ENCODE data around the gene AHCTF1. TPM values are rescaled to one million over a fixed set of nuclear protein-coding genes. Genes with fewer than 3 reads are reported as not detected.

Gene AHCTF1
- total RNA-seq, 1 experiment from 2014 or later, result 46.4 TPM

DNA sequence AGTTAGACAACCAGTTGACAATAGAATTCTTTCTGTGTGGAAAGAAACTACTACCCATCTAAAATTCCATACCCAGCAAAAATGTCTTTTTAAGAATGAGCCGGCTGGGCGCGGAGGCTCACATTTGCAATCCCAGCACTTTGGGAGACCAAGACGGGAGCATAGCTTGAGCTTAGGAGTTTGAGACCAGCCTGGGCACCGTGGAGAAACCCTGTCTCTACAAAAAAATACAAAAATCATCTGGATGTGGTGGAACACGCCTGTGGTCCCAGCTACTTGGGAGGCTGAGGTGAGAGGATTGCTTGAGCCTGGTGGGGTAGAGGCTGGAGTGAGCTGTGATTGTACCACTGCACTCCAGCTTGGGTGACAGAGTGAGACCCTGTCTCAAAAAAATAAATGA is 128.4 kb downstream of the AHCTF1 start (continued):
- no peak for TF ChIP-seq MYBL2 (CRISPR knock-in tag; IDR thresholded peaks at IDR 0.05)
- no peak for TF ChIP-seq FOXJ3 (CRISPR knock-in tag; IDR thresholded peaks at IDR 0.05; ENCODE audit: borderline replicate concordance)

DNA sequence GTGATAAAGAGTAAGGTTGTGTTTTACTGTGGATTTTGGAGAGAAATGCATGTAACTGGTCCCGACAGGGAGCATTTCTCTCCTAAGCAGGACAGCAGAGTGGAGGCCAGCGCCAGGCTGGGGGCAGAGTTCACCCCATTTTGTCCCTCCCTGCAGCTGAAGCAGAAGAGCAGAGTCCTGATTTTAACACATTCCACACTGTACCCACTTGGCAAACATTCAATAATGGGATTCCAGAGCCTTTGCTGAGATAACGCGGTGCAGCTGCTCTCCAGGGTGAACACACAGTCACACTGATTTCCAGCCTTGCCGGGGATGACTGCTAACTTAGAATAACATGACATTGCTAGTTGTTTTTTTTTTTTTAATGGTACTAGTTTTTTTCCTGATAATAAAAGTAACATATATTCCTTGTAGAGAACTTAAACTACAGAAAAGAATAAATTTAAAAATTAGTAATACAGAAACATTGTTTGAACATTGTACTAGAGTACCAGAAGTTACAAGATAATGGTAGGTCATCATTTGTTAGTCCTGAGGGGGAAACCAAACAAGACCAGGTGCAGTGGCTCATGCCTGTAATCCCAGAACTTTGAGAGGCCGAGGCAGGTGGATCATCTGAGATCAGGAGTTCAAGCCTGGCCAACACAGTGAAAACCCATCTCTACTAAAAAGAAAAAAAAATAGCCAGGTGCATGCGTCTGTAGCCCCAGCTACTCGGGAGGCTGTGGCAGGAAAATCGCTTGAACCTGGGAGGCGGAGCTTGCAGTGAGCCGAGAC is 130.3 kb downstream of the AHCTF1 start:
- no peaks in the 10 kb centered on the region for H3K9me3 Mint-ChIP-seq

More for the DNA sequence above, 130.3 kb downstream of the AHCTF1 start:
- ATAC-seq, result no peak
- H3K4me3 Mint-ChIP-seq, result no peak overlapping the region
- ChIA-PET POLR2A (no interaction called here), CTCF (no interaction called here)
- H3K27ac Mint-ChIP-seq, result no peak overlapping the region
- peaks cover 7% of the 10 kb centered on the region for H3K4me1 Mint-ChIP-seq
- no peaks in the 10 kb centered on the region; the same call in 1 of the 2 replicates for H3K27me3 Mint-ChIP-seq (ENCODE audit: low read depth)
- TF ChIP-seq FOXP4 (CRISPR knock-in tag; IDR thresholded peaks at IDR 0.05), result no peak
- no peak for TF ChIP-seq ZNF219 (CRISPR knock-in tag; IDR thresholded peaks at IDR 0.05; ENCODE audit: borderline replicate concordance)
- TF ChIP-seq, protein P1, sequence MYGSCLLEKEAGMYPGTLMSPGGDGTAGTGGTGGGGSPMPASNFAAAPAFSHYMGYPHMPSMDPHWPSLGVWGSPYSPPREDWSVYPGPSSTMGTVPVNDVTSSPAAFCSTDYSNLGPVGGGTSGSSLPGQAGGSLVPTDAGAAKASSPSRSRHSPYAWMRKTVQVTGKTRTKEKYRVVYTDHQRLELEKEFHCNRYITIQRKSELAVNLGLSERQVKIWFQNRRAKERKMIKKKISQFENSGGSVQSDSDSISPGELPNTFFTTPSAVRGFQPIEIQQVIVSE (CRISPR knock-in tag; IDR thresholded peaks at IDR 0.05; ENCODE audit: borderline replicate concordance), result no peak
- TF ChIP-seq MAX (CRISPR knock-in tag; IDR thresholded peaks at IDR 0.05), result no peak
- TF ChIP-seq TEAD1 (CRISPR knock-in tag; IDR thresholded peaks at IDR 0.05), result no peak
- TF ChIP-seq, protein P2, sequence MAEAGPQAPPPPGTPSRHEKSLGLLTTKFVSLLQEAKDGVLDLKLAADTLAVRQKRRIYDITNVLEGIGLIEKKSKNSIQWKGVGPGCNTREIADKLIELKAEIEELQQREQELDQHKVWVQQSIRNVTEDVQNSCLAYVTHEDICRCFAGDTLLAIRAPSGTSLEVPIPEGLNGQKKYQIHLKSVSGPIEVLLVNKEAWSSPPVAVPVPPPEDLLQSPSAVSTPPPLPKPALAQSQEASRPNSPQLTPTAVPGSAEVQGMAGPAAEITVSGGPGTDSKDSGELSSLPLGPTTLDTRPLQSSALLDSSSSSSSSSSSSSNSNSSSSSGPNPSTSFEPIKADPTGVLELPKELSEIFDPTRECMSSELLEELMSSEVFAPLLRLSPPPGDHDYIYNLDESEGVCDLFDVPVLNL (CRISPR knock-in tag; IDR thresholded peaks at IDR 0.05; ENCODE audit: borderline replicate concordance, low read depth), result no peak
- no peak for TF ChIP-seq CREM (CRISPR knock-in tag; IDR thresholded peaks at IDR 0.05)
- TF ChIP-seq, protein P3, sequence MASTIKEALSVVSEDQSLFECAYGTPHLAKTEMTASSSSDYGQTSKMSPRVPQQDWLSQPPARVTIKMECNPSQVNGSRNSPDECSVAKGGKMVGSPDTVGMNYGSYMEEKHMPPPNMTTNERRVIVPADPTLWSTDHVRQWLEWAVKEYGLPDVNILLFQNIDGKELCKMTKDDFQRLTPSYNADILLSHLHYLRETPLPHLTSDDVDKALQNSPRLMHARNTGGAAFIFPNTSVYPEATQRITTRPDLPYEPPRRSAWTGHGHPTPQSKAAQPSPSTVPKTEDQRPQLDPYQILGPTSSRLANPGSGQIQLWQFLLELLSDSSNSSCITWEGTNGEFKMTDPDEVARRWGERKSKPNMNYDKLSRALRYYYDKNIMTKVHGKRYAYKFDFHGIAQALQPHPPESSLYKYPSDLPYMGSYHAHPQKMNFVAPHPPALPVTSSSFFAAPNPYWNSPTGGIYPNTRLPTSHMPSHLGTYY (CRISPR knock-in tag; IDR thresholded peaks at IDR 0.05), result no peak
- no peak for TF ChIP-seq TP53 (CRISPR knock-in tag; IDR thresholded peaks at IDR 0.05)
- TF ChIP-seq FOXP1 (CRISPR knock-in tag; IDR thresholded peaks at IDR 0.05; ENCODE audit: borderline replicate concordance), result no peak
- no peak for TF ChIP-seq HMGA2 (CRISPR knock-in tag; IDR thresholded peaks at IDR 0.05)
- TF ChIP-seq, protein P4, sequence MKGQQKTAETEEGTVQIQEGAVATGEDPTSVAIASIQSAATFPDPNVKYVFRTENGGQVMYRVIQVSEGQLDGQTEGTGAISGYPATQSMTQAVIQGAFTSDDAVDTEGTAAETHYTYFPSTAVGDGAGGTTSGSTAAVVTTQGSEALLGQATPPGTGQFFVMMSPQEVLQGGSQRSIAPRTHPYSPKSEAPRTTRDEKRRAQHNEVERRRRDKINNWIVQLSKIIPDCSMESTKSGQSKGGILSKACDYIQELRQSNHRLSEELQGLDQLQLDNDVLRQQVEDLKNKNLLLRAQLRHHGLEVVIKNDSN (CRISPR knock-in tag; IDR thresholded peaks at IDR 0.05), result no peak
- no peak for TF ChIP-seq GABPB1 (CRISPR knock-in tag; IDR thresholded peaks at IDR 0.05)
- TF ChIP-seq, protein P5, sequence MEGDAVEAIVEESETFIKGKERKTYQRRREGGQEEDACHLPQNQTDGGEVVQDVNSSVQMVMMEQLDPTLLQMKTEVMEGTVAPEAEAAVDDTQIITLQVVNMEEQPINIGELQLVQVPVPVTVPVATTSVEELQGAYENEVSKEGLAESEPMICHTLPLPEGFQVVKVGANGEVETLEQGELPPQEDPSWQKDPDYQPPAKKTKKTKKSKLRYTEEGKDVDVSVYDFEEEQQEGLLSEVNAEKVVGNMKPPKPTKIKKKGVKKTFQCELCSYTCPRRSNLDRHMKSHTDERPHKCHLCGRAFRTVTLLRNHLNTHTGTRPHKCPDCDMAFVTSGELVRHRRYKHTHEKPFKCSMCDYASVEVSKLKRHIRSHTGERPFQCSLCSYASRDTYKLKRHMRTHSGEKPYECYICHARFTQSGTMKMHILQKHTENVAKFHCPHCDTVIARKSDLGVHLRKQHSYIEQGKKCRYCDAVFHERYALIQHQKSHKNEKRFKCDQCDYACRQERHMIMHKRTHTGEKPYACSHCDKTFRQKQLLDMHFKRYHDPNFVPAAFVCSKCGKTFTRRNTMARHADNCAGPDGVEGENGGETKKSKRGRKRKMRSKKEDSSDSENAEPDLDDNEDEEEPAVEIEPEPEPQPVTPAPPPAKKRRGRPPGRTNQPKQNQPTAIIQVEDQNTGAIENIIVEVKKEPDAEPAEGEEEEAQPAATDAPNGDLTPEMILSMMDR (IDR thresholded peaks at IDR 0.05), result no peak
- TF ChIP-seq, protein P6, sequence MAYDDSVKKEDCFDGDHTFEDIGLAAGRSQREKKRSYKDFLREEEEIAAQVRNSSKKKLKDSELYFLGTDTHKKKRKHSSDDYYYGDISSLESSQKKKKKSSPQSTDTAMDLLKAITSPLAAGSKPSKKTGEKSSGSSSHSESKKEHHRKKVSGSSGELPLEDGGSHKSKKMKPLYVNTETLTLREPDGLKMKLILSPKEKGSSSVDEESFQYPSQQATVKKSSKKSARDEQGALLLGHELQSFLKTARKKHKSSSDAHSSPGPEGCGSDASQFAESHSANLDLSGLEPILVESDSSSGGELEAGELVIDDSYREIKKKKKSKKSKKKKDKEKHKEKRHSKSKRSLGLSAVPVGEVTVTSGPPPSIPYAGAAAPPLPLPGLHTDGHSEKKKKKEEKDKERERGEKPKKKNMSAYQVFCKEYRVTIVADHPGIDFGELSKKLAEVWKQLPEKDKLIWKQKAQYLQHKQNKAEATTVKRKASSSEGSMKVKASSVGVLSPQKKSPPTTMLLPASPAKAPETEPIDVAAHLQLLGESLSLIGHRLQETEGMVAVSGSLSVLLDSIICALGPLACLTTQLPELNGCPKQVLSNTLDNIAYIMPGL (CRISPR knock-in tag; IDR thresholded peaks at IDR 0.05), result no peak
- no peaks in the 10 kb centered on the region for H3K36me3 Mint-ChIP-seq
- no peak for DNase-seq (ENCODE audit: low spot score)

All from WTC11 (cell line).